Kidney (tissue), 14 donors: ENCODE data around the gene ATP6V0D1. TPM values are rescaled to one million over a fixed set of nuclear protein-coding genes. Genes with fewer than 3 reads are reported as not detected.
A peak's percentile ranks its signal among the peaks of the same experiment; 100 is the strongest.

ENCODE experiments used
- DNase-seq, 5 donors: peaks; one replicate each; pipeline ENCODE4 v3.0.0-alpha.2; 2013 to 2020
- FAIRE-seq: peaks from 2 replicates; lab custom pipeline; 2012; peaks lifted over from hg19 to GRCh38; lab: Jason Lieb, UNC
- H3K27ac ChIP-seq, 2 donors: one replicate each; pipeline ENCODE4 v1.7.0; 2013; ENCODE audit warnings: low read depth in 2 of 2, low read length in 2 of 2, inconsistent platforms in 1 of 2
- H3K27me3 ChIP-seq: one replicate; pipeline ENCODE4 v1.7.1; 2013; ENCODE audit warnings: low read length, inconsistent platforms; ENCODE audit not compliant: control insufficient read depth, insufficient read depth
- H3K36me3 ChIP-seq, 3 donors: one replicate each; pipeline versions ENCODE4 v1.7.0 to v1.7.1; 2013; ENCODE audit warnings: low read length in 3 of 3, control low read depth in 1 of 3, inconsistent platforms in 1 of 3; ENCODE audit not compliant: insufficient read depth in 3 of 3, control insufficient read depth in 2 of 3
- H3K4me1 ChIP-seq, 3 donors: one replicate each; pipeline versions ENCODE4 v1.7.0 to v1.7.1; 2013; ENCODE audit warnings: low read length in 3 of 3, inconsistent platforms in 1 of 3, low read depth in 1 of 3; ENCODE audit not compliant: control insufficient read depth in 2 of 3, insufficient read depth in 2 of 3
- H3K4me3 ChIP-seq, 3 donors: one replicate each; pipeline versions ENCODE4 v1.7.0 to v1.8.1; 2013; ENCODE audit warnings: low read length in 3 of 3, control low read depth in 1 of 3, inconsistent platforms in 1 of 3
- H3K9ac ChIP-seq, 3 donors: one replicate each; pipeline versions ENCODE4 v1.7.0 to v1.7.1; 2013; ENCODE audit warnings: low read length in 3 of 3, control low read depth in 1 of 3, inconsistent platforms in 1 of 3
- H3K9me3 ChIP-seq, 3 donors: one replicate each; pipeline versions ENCODE4 v1.7.0 to v1.7.1; 2013; ENCODE audit warnings: low read length in 3 of 3, control low read depth in 1 of 3, inconsistent platforms in 1 of 3; ENCODE audit not compliant: control insufficient read depth in 2 of 3, insufficient read depth in 1 of 3
- CTCF ChIP-seq: IDR thresholded peaks from 3 replicates; pipeline ENCODE4 v1.5.1; 2012; ENCODE audit warnings: mild to moderate bottlenecking, moderate library complexity, borderline replicate concordance; ENCODE audit not compliant: insufficient read depth; ENCODE audit errors: extremely low read depth
- intact Hi-C: fragments of 100-400 bp; cut with DNase I; formaldehyde crosslinking; loops from one replicate; pipeline ENCODE4 v1.11.1; 2022
- polyA plus RNA-seq: library from polyadenylated mRNA; stranded (reverse); fragments of 350-450 nt; fragmentation: Illumina TruSeq; extraction: RNeasy Lipid Tissue Mini Kit (QIAGEN cat#74804); gene quantifications from one replicate; pipeline ENCODE4 v1.2.3, GENCODE V29; 2014; ENCODE audit warnings: low read depth, low replicate concordance; ENCODE audit not compliant: insufficient read depth
- total RNA-seq: library from RNA; stranded (reverse); fragmentation: NEBNext Ultra II Directional; extraction: Animal tissue kit (Norgen Biotek cat#: 25700); gene quantifications from one replicate; pipeline ENCODE4 v1.2.1, GENCODE V29; 2021
- donor health status: control.
- donor health status: control.
- donor health status: control.
- donor health status: control.
- donor health status: control.
- donor health status: DM: yes; HTN: yes; CAD: no.
- donor health status: Normal renal cell carcinoma (clear cell type).

ATP6V0D1 gene
- total and polyA plus RNA-seq, 2 donors from 2014 or later = 100 to 208 TPM

DNA sequence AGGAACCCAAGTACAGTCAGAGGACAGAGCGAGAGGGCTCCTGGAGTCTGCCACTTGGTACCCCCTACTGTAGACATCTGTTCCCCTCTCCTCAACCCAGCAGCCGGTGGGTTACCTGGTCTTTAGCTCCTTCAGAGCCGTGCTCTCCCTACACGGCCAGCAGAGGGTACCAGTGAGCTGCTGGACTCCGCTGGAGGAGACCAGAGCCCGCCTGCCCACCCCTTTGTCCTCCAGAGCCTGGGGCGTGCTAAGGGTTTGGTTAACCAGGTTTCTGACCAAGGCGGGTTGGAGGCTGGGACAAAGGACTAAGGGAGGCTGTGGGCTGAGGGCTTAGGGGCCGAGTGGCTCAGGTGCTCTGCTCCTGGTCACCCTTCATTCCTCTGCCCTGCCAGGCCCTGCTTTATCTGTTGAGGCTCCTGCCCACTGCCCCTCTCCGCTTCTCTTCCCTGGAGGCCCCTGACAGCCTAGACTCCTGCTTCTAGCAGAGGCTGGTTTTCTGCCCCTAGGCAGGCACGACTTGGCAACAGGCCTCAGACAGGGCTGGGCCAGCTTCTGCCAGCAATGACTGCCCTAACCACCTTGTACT is 52.7 kb downstream of the ATP6V0D1 start:
- peak; percentile 87 to 92 (median 88) for DNase-seq
- intact Hi-C loops = loop anchor here (5.0 kb wide), 1 partner anchor 39 kb away; no protein-coding TSS in a partner anchor
- Histone ChIP-seq H3K4me1 (peaks cover 0 to 32% (median 28%) of the 10 kb centered on the region in 3 donors), H3K9ac (peak overlapping the region in 2 of 3 donors; percentile 33 to 59), H3K36me3 (peaks cover 0 to 1% (median 0%) of the 10 kb centered on the region in 3 donors), H3K4me3 (peak overlapping the region in 1 of 3 donors; percentile 67), H3K27me3 (peaks cover 3% of the 10 kb centered on the region), H3K27ac (peak overlapping the region; percentile 80 to 96), H3K9me3 (no peaks in the 10 kb centered on the region)
- FAIRE-seq = no peak
- peak; percentile 78 for TF ChIP-seq CTCF

- TF ChIP-seq CTCF = no peak
- H3K27ac ChIP-seq = peak overlapping the region; percentile 7 to 68
- intact Hi-C loops = loop anchor here (5.0 kb wide), 1 partner anchor 40 kb away; no protein-coding TSS in a partner anchor
- no peak overlapping the region for H3K9ac ChIP-seq
- H3K9me3 ChIP-seq = no peaks in the 10 kb centered on the region
- H3K36me3 ChIP-seq = no peaks in the 10 kb centered on the region
- peaks cover 0 to 28% (median 21%) of the 10 kb centered on the region in 3 donors for H3K4me1 ChIP-seq
- FAIRE-seq = no peak
- H3K27me3 ChIP-seq = peaks cover 3% of the 10 kb centered on the region
- H3K4me3 ChIP-seq = no peak overlapping the region
- DNase-seq = peak in 1 of 5 donors; percentile 56
Observed at GRCh38 chr16:67426950-67427349, 54.0 kb downstream of the ATP6V0D1 start.

DNA sequence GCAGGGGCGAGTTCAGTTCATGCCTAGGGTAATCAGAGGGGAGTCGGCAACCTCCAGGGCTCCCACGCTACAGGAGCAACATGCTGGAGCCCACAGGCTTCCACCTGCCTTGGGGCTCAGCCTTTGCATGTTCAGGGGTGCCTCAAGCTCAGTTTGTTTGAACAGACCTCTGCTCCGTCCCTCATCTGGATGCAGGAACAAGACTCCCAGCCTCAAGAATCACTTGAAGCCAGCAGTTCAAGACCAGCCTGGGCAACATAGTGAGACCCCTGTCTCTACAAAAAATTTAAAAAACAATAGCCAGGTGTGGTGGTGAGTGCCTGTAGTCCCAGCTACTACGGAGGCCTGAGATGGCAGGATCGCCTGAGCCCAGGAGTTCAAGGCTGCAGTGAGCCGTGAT is 54.9 kb downstream of the ATP6V0D1 start:
- Histone ChIP-seq H3K9ac (no peak overlapping the region), H3K4me3 (no peak overlapping the region), H3K4me1 (peaks cover 0 to 25% (median 21%) of the 10 kb centered on the region in 3 donors), H3K36me3 (no peaks in the 10 kb centered on the region), H3K27ac (no peak overlapping the region), H3K9me3 (no peaks in the 10 kb centered on the region), H3K27me3 (peaks cover 3% of the 10 kb centered on the region)
- TF ChIP-seq CTCF = no peak
- intact Hi-C loops = loop anchor here (5.0 kb wide), 1 partner anchor 41 kb away; no protein-coding TSS in a partner anchor
- no peak for FAIRE-seq
- no peak for DNase-seq
